Measurements from ENCODE around the gene CNGB1. TPM values are rescaled to one million over a fixed set of nuclear protein-coding genes. Genes with fewer than 3 reads are reported as not detected.

Gene CNGB1
- polyA plus RNA-seq, 1 of the 3 experiments (the other 2 are of a cell fraction): 0.05 TPM

- H3K27ac ChIP-seq (ENCODE audit: low read depth in 2 of 2, low read length in 1 of 2): no peak overlapping the region
- no peak overlapping the region for H3K9ac ChIP-seq
- no peak overlapping the region for H3K4me3 ChIP-seq (ENCODE audit: low read depth in 2 of 2, low read length in 1 of 2)
- no peak overlapping the region for H3K4me2 ChIP-seq
- H3K79me2 ChIP-seq (ENCODE audit: insufficient read depth): no peaks in the 10 kb centered on the region
- no peaks in the 10 kb centered on the region for H3K9me2 ChIP-seq
- no peaks in the 10 kb centered on the region for H4K20me1 ChIP-seq (ENCODE audit: insufficient read depth)
- no peak for TF ChIP-seq GABPA (IDR thresholded peaks at IDR 0.05; ENCODE audit: low read depth)
- ChIA-PET POLR2A (no interaction called here), CTCF (no interaction called here)
- H3F3A ChIP-seq (replicated peaks; ENCODE audit: insufficient read depth): no peaks in the 10 kb centered on the region
- no peak overlapping the region for H2AFZ ChIP-seq (ENCODE audit: low read depth)
- no peak for DNase-seq
- H3K36me3 ChIP-seq (replicated peaks in 1 of 2; ENCODE audit: control insufficient read depth in 1 of 2, insufficient read depth in 2 of 2, low read length in 1 of 2): no peaks in the 10 kb centered on the region
- 79% methylated on average over 9 of the region's 10 CpGs for WGBS (ENCODE audit: low lambda C conversion rate)
- peaks cover 0 to 3% of the 10 kb centered on the region in 2 experiments; a peak in 1 of 4 replicates for H3K4me1 ChIP-seq (ENCODE audit: control insufficient read depth in 1 of 2, insufficient read depth in 2 of 2, low read depth in 1 of 2, low read length in 1 of 2)
- no peaks in the 10 kb centered on the region for H3K9me3 ChIP-seq
- peaks cover 8% of the 10 kb centered on the region; the same call in 1 of the 2 replicates for H3K27me3 ChIP-seq (ENCODE audit: insufficient read depth)
Observed at GRCh38 chr16:57964157-57964700, 6.7 kb downstream of the CNGB1 start.

GRCh38 chr16:57962756-57963155, 8.2 kb downstream of the CNGB1 start:
- H4K20me1 ChIP-seq (ENCODE audit: insufficient read depth): no peaks in the 10 kb centered on the region
- H3K27ac ChIP-seq (ENCODE audit: low read depth in 2 of 2, low read length in 1 of 2): no peak overlapping the region
- TF ChIP-seq ZBTB33 (IDR thresholded peaks at IDR 0.05; ENCODE audit: borderline replicate concordance, low read depth): no peak
- H3K79me2 ChIP-seq (ENCODE audit: insufficient read depth): no peaks in the 10 kb centered on the region
- 57% methylated on average over 9 of the region's 9 CpGs for WGBS (ENCODE audit: low lambda C conversion rate)
- no peak overlapping the region for H2AFZ ChIP-seq (ENCODE audit: low read depth)
- DNase-seq: no peak
- H3K4me2 ChIP-seq: no peak overlapping the region
- H3K4me3 ChIP-seq (ENCODE audit: low read depth in 2 of 2, low read length in 1 of 2): no peak overlapping the region
- H3K9me3 ChIP-seq: no peaks in the 10 kb centered on the region
- H3K36me3 ChIP-seq (replicated peaks in 1 of 2; ENCODE audit: control insufficient read depth in 1 of 2, insufficient read depth in 2 of 2, low read length in 1 of 2): no peaks in the 10 kb centered on the region
- H3K9ac ChIP-seq: no peak overlapping the region
- ChIA-PET POLR2A (no interaction called here), CTCF (interaction anchor here (1.2 kb wide), 1 partner anchor 21 kb away, joined by 3 read pairs; no protein-coding TSS in a partner anchor)
- H3K27me3 ChIP-seq (ENCODE audit: insufficient read depth): peaks cover 8% of the 10 kb centered on the region; the same call in 1 of the 2 replicates
- H3K9me2 ChIP-seq: no peaks in the 10 kb centered on the region
- peaks cover 0 to 3% of the 10 kb centered on the region in 2 experiments; a peak in 1 of 4 replicates for H3K4me1 ChIP-seq (ENCODE audit: control insufficient read depth in 1 of 2, insufficient read depth in 2 of 2, low read depth in 1 of 2, low read length in 1 of 2)
- H3F3A ChIP-seq (replicated peaks; ENCODE audit: insufficient read depth): no peaks in the 10 kb centered on the region

GRCh38 chr16:57962046-57962445, 8.9 kb downstream of the CNGB1 start:
- no peaks in the 10 kb centered on the region for H4K20me1 ChIP-seq (ENCODE audit: insufficient read depth)
- peaks cover 0 to 3% of the 10 kb centered on the region in 2 experiments; a peak in 1 of 4 replicates for H3K4me1 ChIP-seq (ENCODE audit: control insufficient read depth in 1 of 2, insufficient read depth in 2 of 2, low read depth in 1 of 2, low read length in 1 of 2)
- no peak for DNase-seq
- 29% methylated on average over 3 of the region's 5 CpGs for WGBS (ENCODE audit: low lambda C conversion rate)
- H3F3A ChIP-seq (replicated peaks; ENCODE audit: insufficient read depth): no peaks in the 10 kb centered on the region
- no peaks in the 10 kb centered on the region for H3K9me2 ChIP-seq
- H2AFZ ChIP-seq (ENCODE audit: low read depth): no peak overlapping the region
- H3K9me3 ChIP-seq: no peaks in the 10 kb centered on the region
- H3K36me3 ChIP-seq (replicated peaks in 1 of 2; ENCODE audit: control insufficient read depth in 1 of 2, insufficient read depth in 2 of 2, low read length in 1 of 2): no peaks in the 10 kb centered on the region
- ChIA-PET POLR2A (no interaction called here), CTCF (interaction anchor here (1.2 kb wide), 1 partner anchor 22 kb away, joined by 3 read pairs; no protein-coding TSS in a partner anchor)
- TF ChIP-seq USF2 (IDR thresholded peaks at IDR 0.05; ENCODE audit: borderline replicate concordance, low read depth, low read length) (no peak), CTCF (IDR thresholded peaks at IDR 0.05) (no peak), CHD2 (IDR thresholded peaks at IDR 0.05; ENCODE audit: low read length, partially characterized antibody) (no peak), RAD21 (IDR thresholded peaks at IDR 0.05; ENCODE audit: low read length) (no peak)
- H3K4me2 ChIP-seq: no peak overlapping the region
- H3K9ac ChIP-seq: no peak overlapping the region
- H3K27ac ChIP-seq (ENCODE audit: low read depth in 2 of 2, low read length in 1 of 2): no peak overlapping the region
- H3K27me3 ChIP-seq (ENCODE audit: insufficient read depth): peaks cover 8% of the 10 kb centered on the region; the same call in 1 of the 2 replicates
- H3K79me2 ChIP-seq (ENCODE audit: insufficient read depth): no peaks in the 10 kb centered on the region
- no peak overlapping the region for H3K4me3 ChIP-seq (ENCODE audit: low read depth in 2 of 2, low read length in 1 of 2)

Data from SK-N-SH (cell line).